ENCODE results near the gene CCDC83.

DNA sequence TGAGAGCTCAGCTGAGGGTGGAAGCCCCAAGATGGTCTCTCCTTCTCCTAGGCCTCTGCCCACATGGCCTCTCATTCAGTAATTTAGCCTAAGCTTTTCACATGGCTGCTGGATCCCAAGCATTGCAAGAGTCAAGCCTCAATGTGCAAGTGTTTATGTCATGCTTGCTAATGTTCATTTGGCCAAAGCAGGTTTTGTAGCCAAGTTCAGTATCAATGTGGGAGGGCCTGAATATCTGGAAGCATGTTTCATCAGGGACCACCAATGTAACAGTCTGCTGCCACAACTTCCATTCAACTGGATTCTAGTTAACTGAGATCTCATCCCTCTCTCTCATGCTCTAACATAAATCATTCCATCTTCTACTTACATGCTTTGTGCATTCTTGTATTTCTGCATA, 35.7 kb upstream of the CCDC83 start:
- TF ChIP-seq, protein P1, sequence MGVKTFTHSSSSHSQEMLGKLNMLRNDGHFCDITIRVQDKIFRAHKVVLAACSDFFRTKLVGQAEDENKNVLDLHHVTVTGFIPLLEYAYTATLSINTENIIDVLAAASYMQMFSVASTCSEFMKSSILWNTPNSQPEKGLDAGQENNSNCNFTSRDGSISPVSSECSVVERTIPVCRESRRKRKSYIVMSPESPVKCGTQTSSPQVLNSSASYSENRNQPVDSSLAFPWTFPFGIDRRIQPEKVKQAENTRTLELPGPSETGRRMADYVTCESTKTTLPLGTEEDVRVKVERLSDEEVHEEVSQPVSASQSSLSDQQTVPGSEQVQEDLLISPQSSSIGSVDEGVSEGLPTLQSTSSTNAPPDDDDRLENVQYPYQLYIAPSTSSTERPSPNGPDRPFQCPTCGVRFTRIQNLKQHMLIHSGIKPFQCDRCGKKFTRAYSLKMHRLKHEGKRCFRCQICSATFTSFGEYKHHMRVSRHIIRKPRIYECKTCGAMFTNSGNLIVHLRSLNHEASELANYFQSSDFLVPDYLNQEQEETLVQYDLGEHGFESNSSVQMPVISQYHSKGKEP (tag by site-specific recombination; IDR thresholded peaks at IDR 0.05), result no peak
- no peak for TF ChIP-seq CTCF (tag by site-specific recombination; IDR thresholded peaks at IDR 0.05)

All from HEK293 (cell line).